ENCODE results near the gene SRP19. TPM values are rescaled to one million over a fixed set of nuclear protein-coding genes. Genes with fewer than 3 reads are reported as not detected.

SRP19 gene
- total RNA-seq, 1 donor from 2014 or later = 54.8 TPM

DNA sequence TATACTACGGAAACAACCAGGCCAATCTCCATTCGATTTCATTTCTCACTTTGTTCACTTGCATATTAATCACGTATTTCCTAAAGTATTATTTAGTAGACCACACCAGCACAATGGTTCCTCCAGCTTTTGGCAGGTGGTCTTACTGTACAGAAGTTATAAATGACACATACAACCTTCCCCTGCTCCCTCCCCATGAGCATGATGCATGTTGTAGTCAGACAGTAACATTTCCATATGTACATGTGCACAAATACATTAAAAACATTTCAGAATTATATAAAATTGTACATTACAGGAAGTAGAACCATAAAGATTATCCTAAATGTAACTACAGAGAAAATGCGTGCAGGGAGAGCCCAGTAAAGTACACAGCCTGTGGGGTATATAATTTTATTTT is 17.0 kb downstream of the SRP19 start:
- Mint-ChIP-seq H3K9me3 (ENCODE audit: unreplicated experiment) (no peaks in the 10 kb centered on the region), H3K4me1 (ENCODE audit: low read depth, unreplicated experiment) (no peaks in the 10 kb centered on the region), H3K36me3 (ENCODE audit: unreplicated experiment) (no peaks in the 10 kb centered on the region), H3K27ac (ENCODE audit: unreplicated experiment) (no peak overlapping the region), H3K4me3 (ENCODE audit: unreplicated experiment) (no peak overlapping the region), H3K27me3 (ENCODE audit: unreplicated experiment) (no peaks in the 10 kb centered on the region)
- DNase-seq = no peak
- TF ChIP-seq, protein P1, sequence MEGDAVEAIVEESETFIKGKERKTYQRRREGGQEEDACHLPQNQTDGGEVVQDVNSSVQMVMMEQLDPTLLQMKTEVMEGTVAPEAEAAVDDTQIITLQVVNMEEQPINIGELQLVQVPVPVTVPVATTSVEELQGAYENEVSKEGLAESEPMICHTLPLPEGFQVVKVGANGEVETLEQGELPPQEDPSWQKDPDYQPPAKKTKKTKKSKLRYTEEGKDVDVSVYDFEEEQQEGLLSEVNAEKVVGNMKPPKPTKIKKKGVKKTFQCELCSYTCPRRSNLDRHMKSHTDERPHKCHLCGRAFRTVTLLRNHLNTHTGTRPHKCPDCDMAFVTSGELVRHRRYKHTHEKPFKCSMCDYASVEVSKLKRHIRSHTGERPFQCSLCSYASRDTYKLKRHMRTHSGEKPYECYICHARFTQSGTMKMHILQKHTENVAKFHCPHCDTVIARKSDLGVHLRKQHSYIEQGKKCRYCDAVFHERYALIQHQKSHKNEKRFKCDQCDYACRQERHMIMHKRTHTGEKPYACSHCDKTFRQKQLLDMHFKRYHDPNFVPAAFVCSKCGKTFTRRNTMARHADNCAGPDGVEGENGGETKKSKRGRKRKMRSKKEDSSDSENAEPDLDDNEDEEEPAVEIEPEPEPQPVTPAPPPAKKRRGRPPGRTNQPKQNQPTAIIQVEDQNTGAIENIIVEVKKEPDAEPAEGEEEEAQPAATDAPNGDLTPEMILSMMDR (IDR thresholded peaks at IDR 0.05; ENCODE audit: partially characterized antibody, unreplicated experiment) = no peak

DNA sequence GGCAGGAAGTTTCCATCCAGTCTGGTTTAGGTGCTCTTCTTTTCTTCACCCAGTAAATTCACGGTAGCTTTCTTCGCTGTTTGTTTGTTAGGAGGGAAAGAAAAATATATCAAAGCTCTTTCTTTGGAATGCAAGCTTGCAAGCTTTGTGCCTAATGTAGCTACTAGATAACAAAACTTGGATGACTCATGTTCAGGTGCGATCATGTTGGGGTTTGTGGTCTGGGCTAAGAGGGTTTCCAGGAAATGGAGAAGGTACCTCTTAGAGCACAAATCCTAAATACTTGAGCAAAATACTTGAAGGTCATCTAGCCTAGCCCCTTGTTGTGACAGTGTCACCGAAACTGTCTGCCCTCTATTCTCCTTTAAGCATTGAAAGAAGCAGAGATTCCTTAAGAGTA is 17.7 kb downstream of the SRP19 start:
- TF ChIP-seq, protein P1 (IDR thresholded peaks at IDR 0.05; ENCODE audit: partially characterized antibody, unreplicated experiment) = no peak
- no peak overlapping the region for H3K27ac Mint-ChIP-seq (ENCODE audit: unreplicated experiment)

DNA sequence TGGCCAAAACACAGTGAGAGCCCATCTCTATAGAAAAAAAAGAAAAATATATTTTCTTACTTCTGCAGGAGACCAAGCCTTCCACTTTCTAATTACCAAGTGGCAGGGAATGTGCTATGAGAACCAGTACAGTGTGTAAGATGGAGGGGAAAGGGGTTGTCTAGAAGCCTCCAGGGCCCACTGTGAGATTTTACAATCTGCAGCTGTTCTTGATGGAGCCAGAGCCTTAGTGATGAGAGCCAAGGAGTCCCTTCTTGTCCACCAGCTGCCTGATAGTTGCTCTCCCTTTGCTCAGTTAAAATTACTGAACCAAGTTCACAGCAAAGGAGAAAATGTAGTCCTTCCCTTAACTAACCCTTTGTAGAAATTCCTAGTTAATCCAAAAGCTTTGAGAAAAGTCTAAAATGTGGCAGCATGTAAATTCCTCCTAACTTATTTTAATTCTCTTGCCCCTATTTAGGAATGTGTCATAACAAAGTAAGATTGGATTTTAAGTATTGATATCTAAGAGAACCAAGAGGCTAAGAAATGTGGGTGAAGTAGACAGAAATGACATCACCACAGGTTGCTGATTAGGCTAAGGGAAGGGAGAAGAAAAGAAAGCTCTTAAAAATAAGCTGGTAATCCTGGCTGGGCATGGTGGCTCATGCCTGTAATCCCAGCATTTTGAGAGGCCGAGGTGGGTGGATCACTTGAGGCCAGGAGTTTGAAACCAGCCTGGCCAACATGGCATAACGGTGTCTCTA is 19.3 kb downstream of the SRP19 start:
- TF ChIP-seq, protein P1 (IDR thresholded peaks at IDR 0.05; ENCODE audit: partially characterized antibody, unreplicated experiment) = no peak
- H3K36me3 Mint-ChIP-seq (ENCODE audit: unreplicated experiment) = no peaks in the 10 kb centered on the region
- H3K4me1 Mint-ChIP-seq (ENCODE audit: low read depth, unreplicated experiment) = no peaks in the 10 kb centered on the region
- H3K27ac Mint-ChIP-seq (ENCODE audit: unreplicated experiment) = no peak overlapping the region
- H3K9me3 Mint-ChIP-seq (ENCODE audit: unreplicated experiment) = no peaks in the 10 kb centered on the region
- DNase-seq = no peak
- no peaks in the 10 kb centered on the region for H3K27me3 Mint-ChIP-seq (ENCODE audit: unreplicated experiment)
- H3K4me3 Mint-ChIP-seq (ENCODE audit: unreplicated experiment) = no peak overlapping the region

More for the DNA sequence above, 17.7 kb downstream of the SRP19 start:
- Mint-ChIP-seq H3K4me3 (ENCODE audit: unreplicated experiment) (no peak overlapping the region), H3K27me3 (ENCODE audit: unreplicated experiment) (no peaks in the 10 kb centered on the region), H3K36me3 (ENCODE audit: unreplicated experiment) (no peaks in the 10 kb centered on the region), H3K4me1 (ENCODE audit: low read depth, unreplicated experiment) (no peaks in the 10 kb centered on the region), H3K9me3 (ENCODE audit: unreplicated experiment) (no peaks in the 10 kb centered on the region)
- no peak for DNase-seq

DNA sequence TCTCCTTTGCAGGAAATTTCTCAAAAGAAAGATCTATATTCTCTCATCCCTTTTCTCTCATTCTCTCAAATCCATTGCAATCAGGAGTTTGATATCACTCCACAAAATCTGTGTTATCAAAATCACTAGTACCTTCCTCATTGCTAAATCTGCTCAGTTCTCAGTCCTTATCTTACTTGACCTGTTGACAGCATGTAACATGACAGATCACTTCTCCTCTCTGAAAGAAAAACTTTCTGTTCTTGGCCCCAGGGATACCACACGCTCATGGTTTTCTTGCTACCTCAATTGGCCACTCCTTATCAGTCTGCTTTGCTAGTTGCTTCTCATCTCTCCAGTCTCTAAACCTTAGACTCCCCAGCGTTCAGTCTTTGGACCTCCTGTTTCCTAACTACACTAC is 22.1 kb downstream of the SRP19 start:
- Mint-ChIP-seq H3K36me3 (ENCODE audit: unreplicated experiment) (no peaks in the 10 kb centered on the region), H3K27ac (ENCODE audit: unreplicated experiment) (no peak overlapping the region), H3K9me3 (ENCODE audit: unreplicated experiment) (no peaks in the 10 kb centered on the region), H3K27me3 (ENCODE audit: unreplicated experiment) (no peaks in the 10 kb centered on the region), H3K4me1 (ENCODE audit: low read depth, unreplicated experiment) (no peaks in the 10 kb centered on the region), H3K4me3 (ENCODE audit: unreplicated experiment) (no peak overlapping the region)
- no peak for DNase-seq
- TF ChIP-seq, protein P1 (IDR thresholded peaks at IDR 0.05; ENCODE audit: partially characterized antibody, unreplicated experiment) = no peak

DNA sequence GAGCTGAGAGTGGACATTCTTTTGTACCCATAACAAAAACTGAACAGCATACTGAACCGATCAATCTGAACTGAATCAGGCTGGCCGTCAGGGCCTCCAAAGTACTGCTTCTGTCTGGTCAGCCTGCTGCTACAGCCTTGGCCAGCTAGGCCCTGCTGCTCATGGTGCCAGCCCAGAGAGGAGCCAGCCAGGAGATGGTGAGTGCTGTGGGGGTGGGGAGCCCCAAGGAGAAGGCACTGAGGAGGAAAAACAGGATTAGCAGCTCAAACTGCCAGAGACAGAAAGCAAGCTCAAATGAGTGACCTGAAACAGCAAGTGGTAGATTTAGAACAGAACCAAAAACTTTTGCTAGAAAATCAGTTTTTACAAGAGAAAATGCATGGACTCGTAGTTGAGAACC is 23.9 kb downstream of the SRP19 start:
- DNase-seq = no peak
- H3K27me3 Mint-ChIP-seq (ENCODE audit: unreplicated experiment) = no peaks in the 10 kb centered on the region
- no peaks in the 10 kb centered on the region for H3K4me1 Mint-ChIP-seq (ENCODE audit: low read depth, unreplicated experiment)
- H3K9me3 Mint-ChIP-seq (ENCODE audit: unreplicated experiment) = no peaks in the 10 kb centered on the region
- H3K36me3 Mint-ChIP-seq (ENCODE audit: unreplicated experiment) = no peaks in the 10 kb centered on the region
- TF ChIP-seq, protein P1 (IDR thresholded peaks at IDR 0.05; ENCODE audit: partially characterized antibody, unreplicated experiment) = no peak
- no peak overlapping the region for H3K27ac Mint-ChIP-seq (ENCODE audit: unreplicated experiment)
- H3K4me3 Mint-ChIP-seq (ENCODE audit: unreplicated experiment) = no peak overlapping the region

Measured in glutamatergic neuron (in vitro differentiated cells).